ENCODE results near the gene CCDC24.

The CCDC24 gene

DNA sequence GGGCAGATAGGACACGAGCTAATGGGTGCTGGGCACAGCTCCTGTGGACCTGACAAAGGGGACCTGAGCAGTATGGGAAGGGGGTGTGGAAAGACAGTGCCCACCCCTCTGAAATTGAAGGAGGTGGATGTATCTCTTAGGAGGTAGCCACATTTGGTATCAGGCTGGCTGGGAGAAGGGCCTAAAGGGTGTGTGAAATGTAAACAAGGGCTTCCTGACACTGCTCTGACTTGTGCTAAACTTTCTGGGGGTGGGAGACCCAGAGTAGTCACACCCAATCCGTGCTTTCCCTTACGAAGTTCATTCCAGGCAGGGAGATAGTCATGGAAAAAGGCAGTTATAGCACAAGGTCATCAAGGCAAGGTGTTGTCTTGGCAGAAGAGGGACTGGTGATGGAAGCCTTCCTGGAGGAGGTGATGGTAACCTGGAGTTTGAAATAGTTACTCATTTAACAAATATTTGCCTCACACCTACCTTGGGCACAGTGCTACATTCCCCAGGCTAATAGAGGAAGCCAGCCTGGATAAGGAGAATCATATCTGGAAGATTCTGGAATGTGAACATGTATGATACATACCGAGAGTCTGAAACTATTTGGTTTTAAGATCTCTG, 5.3 kb upstream of the CCDC24 start:
- DNase-seq (ENCODE audit: low read depth, low spot score) = no peak
- Histone ChIP-seq H3K4me3 (no peak overlapping the region), H3K9ac (ENCODE audit: insufficient read length) (no peak overlapping the region), H3K36me3 (ENCODE audit: insufficient read depth, low read length) (peaks cover 27% of the 10 kb centered on the region; the same call in 1 of the 2 replicates), H3K9me3 (ENCODE audit: low read depth, low read length) (no peaks in the 10 kb centered on the region), H3K27ac (no peak overlapping the region)
- TF ChIP-seq POLR2AphosphoS5 (IDR thresholded peaks at IDR 0.05; ENCODE audit: borderline replicate concordance, low read depth, low read length) (no peak), FOXP2 (optimal IDR thresholded peaks at IDR 0.05; ENCODE audit: control extremely low read depth, extremely low read length, insufficient read depth) (no peak), EZH2 (IDR thresholded peaks at IDR 0.05) (no peak)

DNA sequence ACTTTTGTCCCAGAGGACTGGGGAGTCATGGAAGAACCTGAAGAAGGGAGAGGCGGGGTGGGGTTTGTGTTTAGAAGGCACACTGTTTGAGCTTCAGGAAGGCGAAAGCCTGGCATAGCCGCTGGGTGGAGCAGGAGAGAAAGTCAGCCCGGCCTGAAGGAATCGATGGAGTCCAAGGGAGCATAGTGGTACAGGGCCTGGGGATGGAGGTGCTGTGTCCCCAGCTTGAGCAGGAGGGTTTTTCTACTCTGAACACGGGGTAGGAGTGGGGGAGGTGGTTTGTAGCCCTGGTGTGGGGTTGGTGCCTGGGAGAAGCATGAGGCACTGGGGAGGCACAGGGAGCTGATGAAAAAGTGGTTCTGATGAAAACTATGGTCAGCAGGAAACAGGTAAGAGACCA, 4.7 kb upstream of the CCDC24 start:
- no peak for DNase-seq (ENCODE audit: low read depth, low spot score)
- no peak overlapping the region for H3K4me3 ChIP-seq
- H3K9ac ChIP-seq (ENCODE audit: insufficient read length) = no peak overlapping the region
- no peak for TF ChIP-seq POLR2AphosphoS5 (IDR thresholded peaks at IDR 0.05; ENCODE audit: borderline replicate concordance, low read depth, low read length)
- TF ChIP-seq EZH2 (IDR thresholded peaks at IDR 0.05) = no peak
- TF ChIP-seq FOXP2 (optimal IDR thresholded peaks at IDR 0.05; ENCODE audit: control extremely low read depth, extremely low read length, insufficient read depth) = no peak
- no peak overlapping the region for H3K27ac ChIP-seq
- H3K36me3 ChIP-seq (ENCODE audit: insufficient read depth, low read length) = peaks cover 25% of the 10 kb centered on the region; the same call in 1 of the 2 replicates
- no peaks in the 10 kb centered on the region for H3K9me3 ChIP-seq (ENCODE audit: low read depth, low read length)

DNA sequence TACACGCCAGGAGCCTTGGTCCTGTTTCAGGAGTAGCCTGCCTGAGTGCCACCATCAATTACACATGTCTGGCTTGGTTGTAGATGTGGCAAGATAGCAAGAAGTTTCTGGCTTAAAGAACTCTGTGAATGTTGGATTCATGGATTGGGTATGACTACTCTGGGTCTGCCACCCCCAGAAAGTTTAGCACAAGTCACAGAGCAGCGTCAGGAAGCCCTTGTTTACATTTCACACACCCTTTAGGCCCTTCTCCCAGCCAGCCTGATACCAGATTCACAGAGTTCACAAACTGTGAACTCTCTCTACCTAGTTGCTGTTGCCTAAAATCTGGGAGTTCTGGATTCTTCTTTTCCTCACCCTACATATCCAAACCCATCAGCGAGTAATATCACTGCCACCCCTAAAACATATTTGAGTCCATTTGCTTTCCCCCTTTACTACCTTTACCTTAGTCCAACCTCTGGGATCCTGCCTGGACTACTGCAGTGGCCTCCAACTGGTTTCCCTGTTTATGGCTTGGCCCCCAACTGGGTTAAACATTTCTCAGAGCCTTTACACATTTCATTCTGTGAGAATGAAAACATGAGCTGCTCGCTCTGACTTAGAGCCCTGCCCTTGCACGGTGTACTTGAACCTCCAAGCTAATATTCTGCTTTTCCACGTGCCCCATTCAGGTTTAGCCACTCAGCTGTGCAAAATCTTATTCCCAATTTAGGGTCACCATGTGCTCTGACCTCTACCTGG, 4.1 kb upstream of the CCDC24 start:
- TF ChIP-seq POLR2AphosphoS5 (IDR thresholded peaks at IDR 0.05; ENCODE audit: borderline replicate concordance, low read depth, low read length) = no peak
- no peak for TF ChIP-seq EZH2 (IDR thresholded peaks at IDR 0.05)
- no peak for TF ChIP-seq FOXP2 (optimal IDR thresholded peaks at IDR 0.05; ENCODE audit: control extremely low read depth, extremely low read length, insufficient read depth)
- peaks cover 20% of the 10 kb centered on the region; the same call in 1 of the 2 replicates for H3K36me3 ChIP-seq (ENCODE audit: insufficient read depth, low read length)
- DNase-seq (ENCODE audit: low read depth, low spot score) = no peak
- H3K9me3 ChIP-seq (ENCODE audit: low read depth, low read length) = no peaks in the 10 kb centered on the region
- no peak overlapping the region for H3K9ac ChIP-seq (ENCODE audit: insufficient read length)
- H3K4me3 ChIP-seq = no peak overlapping the region
- peak overlapping the region; percentile 26; the same call in 1 of the 2 replicates for H3K27ac ChIP-seq

DNA sequence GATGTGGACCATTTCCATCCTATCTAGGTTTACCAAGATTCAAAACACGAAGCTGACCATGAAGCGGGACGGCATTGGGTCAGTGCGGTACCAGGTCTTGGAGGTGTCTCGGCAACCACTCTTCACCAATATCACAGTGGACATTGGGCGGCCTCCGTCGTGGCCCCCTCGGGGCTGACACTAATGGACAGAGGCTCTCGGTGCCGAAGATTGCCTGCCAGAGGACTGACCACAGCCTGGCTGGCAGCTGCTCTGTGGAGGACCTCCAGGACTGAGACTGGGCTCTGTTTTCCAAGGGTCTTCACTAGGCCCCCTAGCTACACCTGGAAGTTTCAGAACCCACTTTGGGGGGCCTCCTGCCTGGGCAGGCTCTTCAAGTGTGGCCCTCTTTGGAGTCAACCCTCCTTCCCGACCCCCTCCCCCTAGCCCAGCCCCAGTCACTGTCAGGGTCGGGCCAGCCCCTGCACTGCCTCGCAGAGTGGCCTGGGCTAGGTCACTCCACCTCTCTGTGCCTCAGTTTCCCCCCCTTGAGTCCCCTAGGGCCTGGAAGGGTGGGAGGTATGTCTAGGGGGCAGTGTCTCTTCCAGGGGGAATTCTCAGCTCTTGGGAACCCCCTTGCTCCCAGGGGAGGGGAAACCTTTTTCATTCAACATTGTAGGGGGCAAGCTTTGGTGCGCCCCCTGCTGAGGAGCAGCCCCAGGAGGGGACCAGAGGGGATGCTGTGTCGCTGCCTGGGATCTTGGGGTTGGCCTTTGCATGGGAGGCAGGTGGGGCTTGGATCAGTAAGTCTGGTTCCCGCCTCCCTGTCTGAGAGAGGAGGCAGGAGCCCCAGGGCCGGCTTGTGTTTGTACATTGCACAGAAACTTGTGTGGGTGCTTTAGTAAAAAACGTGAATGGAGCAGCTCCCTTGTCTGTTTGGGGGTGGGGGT, 864 bp upstream of the CCDC24 start:
- H3K4me3 ChIP-seq = peak overlapping the region; percentile 78
- no peak overlapping the region for H3K27ac ChIP-seq
- H3K36me3 ChIP-seq (ENCODE audit: insufficient read depth, low read length) = peaks cover 9% of the 10 kb centered on the region; the same call in 1 of the 2 replicates
- H3K9ac ChIP-seq (ENCODE audit: insufficient read length) = peak overlapping the region; percentile 65
- DNase-seq (ENCODE audit: low read depth, low spot score) = no peak
- H3K9me3 ChIP-seq (ENCODE audit: low read depth, low read length) = no peaks in the 10 kb centered on the region
- TF ChIP-seq FOXP2 (optimal IDR thresholded peaks at IDR 0.05; ENCODE audit: control extremely low read depth, extremely low read length, insufficient read depth) = no peak
- TF ChIP-seq EZH2 (IDR thresholded peaks at IDR 0.05) = no peak
- no peak for TF ChIP-seq POLR2AphosphoS5 (IDR thresholded peaks at IDR 0.05; ENCODE audit: borderline replicate concordance, low read depth, low read length)

DNA sequence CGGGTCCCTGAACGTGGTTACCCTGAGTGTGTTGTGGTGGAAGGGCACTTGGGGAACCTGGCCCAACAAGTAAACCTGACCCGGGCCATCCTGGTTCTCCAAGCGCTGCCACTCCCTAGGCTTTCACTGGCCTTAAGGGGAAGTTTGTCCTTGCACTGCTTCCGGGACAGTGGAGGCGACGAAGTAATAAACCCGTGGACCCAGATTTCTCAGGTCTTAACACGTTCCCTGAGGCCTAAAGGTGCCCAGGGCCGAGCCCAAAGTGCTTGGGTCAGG, 261 bp upstream of the CCDC24 start:
- Histone ChIP-seq H3K9ac (ENCODE audit: insufficient read length) (peak overlapping the region; percentile 65), H3K36me3 (ENCODE audit: insufficient read depth, low read length) (peaks cover 3% of the 10 kb centered on the region; the same call in 1 of the 2 replicates), H3K4me3 (peak overlapping the region; percentile 78), H3K27ac (no peak overlapping the region), H3K9me3 (ENCODE audit: low read depth, low read length) (no peaks in the 10 kb centered on the region)
- DNase-seq (ENCODE audit: low read depth, low spot score) = no peak
- no peak for TF ChIP-seq EZH2 (IDR thresholded peaks at IDR 0.05)
- no peak for TF ChIP-seq POLR2AphosphoS5 (IDR thresholded peaks at IDR 0.05; ENCODE audit: borderline replicate concordance, low read depth, low read length)
- no peak for TF ChIP-seq FOXP2 (optimal IDR thresholded peaks at IDR 0.05; ENCODE audit: control extremely low read depth, extremely low read length, insufficient read depth)

DNA sequence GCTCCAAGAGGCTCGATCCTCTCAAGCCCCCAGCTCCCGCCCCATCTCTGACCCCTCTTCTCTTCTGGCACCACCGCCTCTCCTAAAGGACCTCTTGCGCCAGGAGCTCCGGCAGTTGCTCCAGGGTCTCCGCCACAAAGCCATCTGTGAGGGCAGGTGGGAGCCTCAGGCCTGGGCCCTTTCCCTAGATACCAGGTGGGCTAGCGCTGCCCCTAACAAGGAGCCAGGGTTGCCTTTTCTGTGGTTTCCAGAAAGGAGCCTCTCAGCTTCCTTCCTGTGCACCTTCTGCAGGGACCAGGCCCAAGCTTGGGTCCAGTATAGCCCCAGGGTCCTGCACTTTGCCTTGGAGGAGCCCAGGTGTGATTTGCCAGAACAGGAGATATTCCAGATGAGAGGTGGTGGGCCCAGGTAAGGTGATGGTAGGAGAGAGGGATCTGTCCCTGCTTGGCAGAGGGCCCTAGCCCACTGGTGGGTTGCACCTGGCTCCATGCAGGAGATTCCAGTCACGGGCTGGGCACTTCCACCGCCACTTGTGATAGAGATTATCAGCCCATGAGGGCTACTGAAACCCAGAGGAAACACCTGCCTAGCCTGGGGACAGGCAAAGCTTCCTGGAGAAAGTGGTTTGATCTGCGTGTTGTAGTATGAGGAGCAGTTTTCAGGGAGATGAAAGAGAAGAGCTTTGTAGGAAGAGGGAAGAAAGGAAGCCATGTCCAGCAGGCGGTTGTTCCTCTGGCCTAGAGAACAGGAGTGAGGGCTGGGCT, 1.0 kb downstream of the CCDC24 start:
- no peak overlapping the region for H3K27ac ChIP-seq

DNA sequence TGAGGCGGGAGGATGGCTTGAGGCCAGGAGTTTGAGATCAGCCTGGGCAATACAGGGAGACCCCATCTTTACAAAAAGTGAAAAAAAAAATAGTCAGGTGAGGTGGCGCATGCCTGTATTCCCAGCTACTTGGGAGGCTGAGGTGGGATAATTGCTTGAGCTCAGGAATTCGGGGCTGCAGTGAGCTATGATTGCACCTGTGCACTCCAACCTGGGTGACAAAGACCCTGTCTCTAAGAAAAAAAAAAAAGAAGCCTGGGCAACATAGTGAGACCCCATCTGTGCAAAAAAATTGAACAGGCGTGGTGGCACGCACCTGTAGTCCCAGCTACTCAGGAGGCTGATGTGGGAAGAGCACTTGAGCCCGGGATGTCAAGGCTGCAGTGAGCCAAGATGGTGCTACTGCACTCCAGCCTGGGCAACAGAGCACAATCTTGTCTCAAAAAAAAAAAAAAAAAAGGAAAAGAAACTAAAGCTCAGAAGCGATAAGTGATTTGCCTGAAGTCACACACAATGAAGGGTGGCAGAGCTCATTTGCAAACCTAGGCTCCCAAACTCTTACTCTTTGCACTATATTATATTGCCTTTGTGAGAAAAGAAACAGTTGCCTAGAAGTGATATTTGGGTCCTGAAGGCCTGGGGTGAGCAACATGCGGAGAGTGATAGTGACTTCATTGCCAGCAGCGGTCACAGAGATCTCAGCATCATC, 2.0 kb downstream of the CCDC24 start:
- Histone ChIP-seq H3K27ac (no peak overlapping the region), H3K9ac (ENCODE audit: insufficient read length) (no peak overlapping the region), H3K4me3 (no peak overlapping the region), H3K9me3 (ENCODE audit: low read depth, low read length) (no peaks in the 10 kb centered on the region), H3K36me3 (ENCODE audit: insufficient read depth, low read length) (no peaks in the 10 kb centered on the region; the same call in 1 of the 2 replicates)
- no peak for TF ChIP-seq POLR2AphosphoS5 (IDR thresholded peaks at IDR 0.05; ENCODE audit: borderline replicate concordance, low read depth, low read length)
- TF ChIP-seq FOXP2 (optimal IDR thresholded peaks at IDR 0.05; ENCODE audit: control extremely low read depth, extremely low read length, insufficient read depth) = no peak
- no peak for TF ChIP-seq EZH2 (IDR thresholded peaks at IDR 0.05)
- DNase-seq (ENCODE audit: low read depth, low spot score) = no peak

More for the DNA sequence above, 1.0 kb downstream of the CCDC24 start:
- H3K4me3 ChIP-seq = peak overlapping the region; percentile 78
- H3K36me3 ChIP-seq (ENCODE audit: insufficient read depth, low read length) = no peaks in the 10 kb centered on the region; the same call in 1 of the 2 replicates
- no peak for DNase-seq (ENCODE audit: low read depth, low spot score)
- TF ChIP-seq EZH2 (IDR thresholded peaks at IDR 0.05) (no peak), POLR2AphosphoS5 (IDR thresholded peaks at IDR 0.05; ENCODE audit: borderline replicate concordance, low read depth, low read length) (no peak), FOXP2 (optimal IDR thresholded peaks at IDR 0.05; ENCODE audit: control extremely low read depth, extremely low read length, insufficient read depth) (no peak)
- no peaks in the 10 kb centered on the region for H3K9me3 ChIP-seq (ENCODE audit: low read depth, low read length)
- no peak overlapping the region for H3K9ac ChIP-seq (ENCODE audit: insufficient read length)

Measured in SK-N-MC (cell line).